Liver (tissue), 9 donors: ENCODE data around the gene HOXD4. TPM values are rescaled to one million over a fixed set of nuclear protein-coding genes. Genes with fewer than 3 reads are reported as not detected.
A peak's percentile ranks its signal among the peaks of the same experiment; 100 is the strongest.

ENCODE experiments used
- DNase-seq: peaks from one replicate; pipeline ENCODE4 v3.0.0-alpha.2; 2017; ENCODE audit warnings: low spot score
- H3K27ac ChIP-seq, 2 donors: one replicate each; pipeline ENCODE4 v1.7.0; 2013; ENCODE audit warnings: inconsistent platforms in 2 of 2, low read length in 2 of 2, control low read depth in 1 of 2, low read depth in 1 of 2, mild to moderate bottlenecking in 1 of 2
- H3K27me3 ChIP-seq, 4 donors: one replicate each; pipeline versions ENCODE4 v1.6.1 to v1.7.0; 2013; ENCODE audit warnings: low read length in 3 of 4, inconsistent platforms in 1 of 4, mild to moderate bottlenecking in 1 of 4, moderate library complexity in 1 of 4; ENCODE audit not compliant: control insufficient read depth in 4 of 4, insufficient read depth in 4 of 4
- H3K36me3 ChIP-seq, 4 donors: one replicate each; pipeline versions ENCODE4 v1.6.1 to v1.7.0; 2013; ENCODE audit warnings: low read length in 3 of 4, mild to moderate bottlenecking in 3 of 4, low read depth in 1 of 4, moderate library complexity in 1 of 4; ENCODE audit not compliant: control insufficient read depth in 4 of 4, insufficient read depth in 3 of 4
- H3K4me1 ChIP-seq, 4 donors: one replicate each; pipeline versions ENCODE4 v1.6.1 to v1.7.0; 2013; ENCODE audit warnings: low read length in 3 of 4, mild to moderate bottlenecking in 3 of 4, moderate library complexity in 1 of 4; ENCODE audit not compliant: control insufficient read depth in 4 of 4, insufficient read depth in 4 of 4
- H3K4me3 ChIP-seq, 3 donors: one replicate each; pipeline versions ENCODE4 v1.6.1 to v1.7.0; 2013; ENCODE audit warnings: low read length in 3 of 3, control low read depth in 1 of 3, low read depth in 1 of 3, mild to moderate bottlenecking in 1 of 3
- H3K9ac ChIP-seq, 2 donors: one replicate each; pipeline ENCODE4 v1.7.0; 2013; ENCODE audit warnings: low read length in 2 of 2, mild to moderate bottlenecking in 2 of 2, moderate library complexity in 2 of 2, control low read depth in 1 of 2, low read depth in 1 of 2
- H3K9me3 ChIP-seq, 4 donors: one replicate each; pipeline versions ENCODE4 v1.6.1 to v1.7.0; 2013; ENCODE audit warnings: low read length in 3 of 4; ENCODE audit not compliant: control insufficient read depth in 4 of 4
- ATF3 ChIP-seq: IDR thresholded peaks from 2 replicates; pipeline ENCODE4 v1.6.1; 2016; ENCODE audit warnings: antibody characterized with exemption
- CTCF ChIP-seq: fragments of 150-350 bp; IDR thresholded peaks from 2 replicates; pipeline ENCODE4 v1.5.1; 2017; ENCODE audit warnings: improper control_type of control experiment, low read depth, low read length; ENCODE audit not compliant: missing input control
- FOXA1 ChIP-seq: IDR thresholded peaks from 2 replicates; pipeline ENCODE4 v1.6.1; 2016; ENCODE audit warnings: antibody characterized with exemption
- FOXA2 ChIP-seq: IDR thresholded peaks from 2 replicates; pipeline ENCODE4 v1.6.1; 2016; ENCODE audit warnings: antibody characterized with exemption
- HNF4A ChIP-seq, 2 donors: conservative IDR thresholded peaks; 2 replicates each; pipeline ENCODE4 v1.6.1; 2016; ENCODE audit warnings: antibody characterized with exemption in 2 of 2, mild to moderate bottlenecking in 2 of 2
- JUND ChIP-seq, 2 donors: IDR thresholded peaks; 2 replicates each; pipeline ENCODE4 v1.6.1; 2016; ENCODE audit warnings: antibody characterized with exemption in 2 of 2
- NR2F2 ChIP-seq: IDR thresholded peaks from 2 replicates; pipeline ENCODE4 v1.6.1; 2016; ENCODE audit warnings: antibody characterized with exemption
- RAD21 ChIP-seq, 2 donors: IDR thresholded peaks; 2 replicates each; pipeline ENCODE4 v1.6.1; 2016; ENCODE audit warnings: antibody characterized with exemption in 2 of 2, mild to moderate bottlenecking in 2 of 2
- SP1 ChIP-seq: IDR thresholded peaks from 2 replicates; pipeline ENCODE4 v1.6.1; 2018; ENCODE audit warnings: antibody characterized with exemption, mild to moderate bottlenecking
- TAF1 ChIP-seq: conservative IDR thresholded peaks from 2 replicates; pipeline ENCODE4 v1.6.1; 2016; ENCODE audit warnings: antibody characterized with exemption, mild to moderate bottlenecking
- YY1 ChIP-seq: IDR thresholded peaks from 2 replicates; pipeline ENCODE4 v1.6.1; 2016; ENCODE audit warnings: antibody characterized with exemption, mild to moderate bottlenecking
- ZBTB33 ChIP-seq: IDR thresholded peaks from 2 replicates; pipeline ENCODE4 v1.6.1; 2016; ENCODE audit warnings: antibody characterized with exemption
- WGBS: extraction: QIAGEN DNeasy Blood & Tissue Kit; methylation state at CpG from one replicate; pipeline ENCODE4 v1.1.7; 2013; 5-methylcytosine and 5-hydroxymethylcytosine counted together
- polyA plus RNA-seq, 2 donors: library from polyadenylated mRNA; stranded (reverse) in 1 of 2; unstranded in 1 of 2; fragments of 200-250 nt in 1 of 2; fragments of >200 nt in 1 of 2; fragmentation: Nextera tagmentation in 1 of 2; extraction: Ambion mirVana in 1 of 2; gene quantifications; one replicate each; pipeline versions ENCODE4 v1.2.1 to v1.2.3, GENCODE V29; 2013 to 2015
- total RNA-seq, 2 donors: library from RNA; depleted of rRNA; stranded (reverse); fragments of >200 nt; gene quantifications; one replicate each; pipeline ENCODE4 v1.2.3, GENCODE V29; 2014
- donor health status: healthy.
- donor health status: healthy.
- donor health status: healthy.
- donor health status: healthy.
- donor health status: healthy.

HOXD4 gene
- total and polyA plus RNA-seq, 4 donors, result not detected

GRCh38 chr2:176158186-176158591 is 6.8 kb downstream of the HOXD4 start:
- Histone ChIP-seq H3K27ac (no peak overlapping the region), H3K9ac (no peak overlapping the region), H3K27me3 (peaks cover 11 to 43% (median 24%) of the 10 kb centered on the region in 4 donors), H3K36me3 (no peaks in the 10 kb centered on the region), H3K9me3 (peaks cover 0 to 4% (median 0%) of the 10 kb centered on the region in 4 donors), H3K4me1 (peaks cover 6 to 21% (median 10%) of the 10 kb centered on the region in 4 donors), H3K4me3 (no peak overlapping the region)
- DNase-seq, result no peak
- WGBS, result 6% methylated on average over 22 of the region's 22 CpGs
- no peak for TF ChIP-seq YY1
- no peak for TF ChIP-seq ZBTB33
- no peak for TF ChIP-seq NR2F2
- TF ChIP-seq TAF1, result no peak
- no peak for TF ChIP-seq CTCF
- TF ChIP-seq HNF4A (conservative IDR thresholded peaks at IDR 0.05), result no peak
- TF ChIP-seq JUND (IDR thresholded peaks at IDR 0.05), result no peak
- TF ChIP-seq FOXA2, result no peak
- TF ChIP-seq RAD21 (IDR thresholded peaks at IDR 0.05), result no peak
- no peak for TF ChIP-seq FOXA1
- TF ChIP-seq ATF3, result no peak

GRCh38 chr2:176158855-176159662 is 7.7 kb downstream of the HOXD4 start:
- Histone ChIP-seq H3K27ac (no peak overlapping the region), H3K36me3 (no peaks in the 10 kb centered on the region), H3K27me3 (peaks cover 11 to 45% (median 29%) of the 10 kb centered on the region in 4 donors), H3K4me1 (peaks cover 6 to 21% (median 10%) of the 10 kb centered on the region in 4 donors), H3K9me3 (peaks cover 0 to 4% (median 0%) of the 10 kb centered on the region in 4 donors), H3K9ac (no peak overlapping the region), H3K4me3 (peak overlapping the region in 1 of 3 donors; percentile 8)
- 8% methylated on average over 39 of the region's 39 CpGs for WGBS
- no peak for DNase-seq
- TF ChIP-seq TAF1, result no peak
- no peak for TF ChIP-seq NR2F2
- TF ChIP-seq CTCF, result no peak
- no peak for TF ChIP-seq SP1
